K562 (cell line): ENCODE data around the gene WDR46. TPM values are rescaled to one million over a fixed set of nuclear protein-coding genes. Genes with fewer than 3 reads are reported as not detected.
A peak's percentile ranks its signal among the peaks of the same experiment; 100 is the strongest.

Experiments used
- ATAC-seq: fragments of 200-7000 bp; cut with Tn5 transposase; 3 replicates; pipeline ENCODE4 v1.9.1; 2020; ENCODE audit warnings: moderate library complexity
- BruUV-seq: library from RNA; stranded (reverse); fragments of 400-500 nt; replicated peaks from 2 replicates; lab custom pipeline; 2021; lab: Mats Ljungman, UMichigan
- CTCF ChIA-PET: fragments of 300-600 bp; formaldehyde crosslinking; extraction: SDS; loops from one replicate; lab custom pipeline; 2021; ENCODE audit warnings: low intra/inter-chr PET ratio; lab: Yijun Ruan, JAX
- POLR2A ChIA-PET: fragments of 300-600, 350-650 bp; sonication (Branson Sonifier 250); formaldehyde crosslinking; extraction: SDS; loops from one replicate; lab custom pipeline; 2021; ENCODE audit warnings: antibody characterized with exemption, inconsistent platforms; lab: Yijun Ruan, JAX
- DNase-seq, 4 experiments: peaks; one replicate each; pipeline versions ENCODE4 v3.0.0 to v3.0.0-alpha.2; 2011 to 2018; ENCODE audit warnings: low spot score in 3 of 4, mixed read lengths in 3 of 4; ENCODE audit errors: extremely low read depth in 1 of 4
- FAIRE-seq: peaks from 2 replicates; lab custom pipeline; 2011; peaks lifted over from hg19 to GRCh38; lab: Jason Lieb, UNC
- H2AFZ ChIP-seq: 2 replicates; pipeline ENCODE4 v1.6.0; 2011; ENCODE audit warnings: low read depth, low read length, control low read depth, inconsistent platforms
- H3K27ac ChIP-seq: fragments of 200-600 bp; 3 replicates; pipeline ENCODE4 v1.8.0; 2011; ENCODE audit warnings: low read depth, mild to moderate bottlenecking, control low read depth, inconsistent platforms, low read length, moderate library complexity, mixed read lengths; ENCODE audit errors: extremely low read depth
- H3K27me3 ChIP-seq, 2 experiments: fragments of 300-600 bp in 1 of 2; 2 replicates in 1 of 2; 3 replicates in 1 of 2; pipeline versions ENCODE4 v1.6.0 to v1.8.0; 2011; ENCODE audit warnings: inconsistent platforms in 2 of 2, low read length in 2 of 2, mild to moderate bottlenecking in 1 of 2, mixed read lengths in 1 of 2, moderate library complexity in 1 of 2; ENCODE audit not compliant: control insufficient read depth in 2 of 2, insufficient read depth in 2 of 2
- H3K36me3 ChIP-seq: fragments of 300-600 bp; 3 replicates; pipeline ENCODE4 v1.8.0; 2011; ENCODE audit warnings: mild to moderate bottlenecking, low read length, inconsistent platforms; ENCODE audit not compliant: control insufficient read depth, insufficient read depth
- H3K4me1 ChIP-seq, 2 experiments: fragments of 200-600 bp in 1 of 2; replicated peaks in 1 of 2; 2 replicates in 1 of 2; 3 replicates in 1 of 2; pipeline versions ENCODE4 v1.5.1 to v1.8.0; 2011; ENCODE audit warnings: inconsistent platforms in 2 of 2, low read length in 2 of 2, mild to moderate bottlenecking in 1 of 2, mixed read lengths in 1 of 2, moderate library complexity in 1 of 2; ENCODE audit not compliant: control insufficient read depth in 2 of 2, insufficient read depth in 2 of 2
- H3K4me2 ChIP-seq: 2 replicates; pipeline ENCODE4 v1.6.1; 2011; ENCODE audit warnings: low read length, control low read depth, inconsistent platforms, mixed read lengths; ENCODE audit not compliant: insufficient read depth
- H3K4me3 ChIP-seq: fragments of 200-600 bp; sonication (generic), shearing (Covaris generic); 2 replicates; pipeline ENCODE4 v1.5.1; 2016; ENCODE audit warnings: control low read depth, inconsistent platforms
- H3K79me2 ChIP-seq: fragments of 200-600 bp; 3 replicates; pipeline ENCODE4 v1.8.0; 2011; ENCODE audit warnings: low read length, inconsistent platforms; ENCODE audit not compliant: control insufficient read depth, insufficient read depth
- H3K9ac ChIP-seq, 2 experiments: 2 replicates each; pipeline versions ENCODE4 v1.6.0 to v1.6.1; 2011; ENCODE audit warnings: low read depth in 2 of 2, low read length in 2 of 2, control low read depth in 1 of 2, inconsistent platforms in 1 of 2, mild to moderate bottlenecking in 1 of 2, mixed read lengths in 1 of 2; ENCODE audit not compliant: insufficient read depth in 1 of 2
- H3K9me1 ChIP-seq: one replicate; pipeline ENCODE4 v1.6.0; 2011; ENCODE audit warnings: inconsistent platforms, mild to moderate bottlenecking, low read length, moderate library complexity; ENCODE audit not compliant: control insufficient read depth, insufficient read depth
- H3K9me3 ChIP-seq: replicated peaks from 2 replicates; pipeline ENCODE4 v1.5.1; 2011; ENCODE audit warnings: low read depth, low read length, inconsistent platforms; ENCODE audit not compliant: control insufficient read depth, insufficient read depth
- H4K20me1 ChIP-seq: replicated peaks from 2 replicates; pipeline ENCODE4 v1.6.1; 2011; ENCODE audit warnings: low read length, inconsistent platforms, mixed read lengths; ENCODE audit not compliant: control insufficient read depth, insufficient read depth
- CBX1 ChIP-seq: sonication (generic); IDR thresholded peaks from 2 replicates; pipeline ENCODE4 v1.6.1; 2016; ENCODE audit warnings: antibody characterized with exemption, low read depth, mild to moderate bottlenecking
- CBX3 ChIP-seq, 2 experiments: IDR thresholded peaks; 1 replicate in 1 of 2; 2 replicates in 1 of 2; pipeline ENCODE4 v1.6.1; 2012; ENCODE audit warnings: inconsistent platforms in 2 of 2, low read length in 2 of 2, borderline replicate concordance in 1 of 2, control low read depth in 1 of 2
- ETV6 ChIP-seq, 3 experiments: fragments of 150-350 bp in 1 of 3; sonication (generic) in 1 of 3; formaldehyde crosslinking in 1 of 3; IDR thresholded peaks; 2 replicates each; pipeline versions ENCODE4 v1.6.1 to v1.8.0; 2014 to 2022; ENCODE audit warnings: borderline replicate concordance in 2 of 3, low read depth in 2 of 3, antibody characterized with exemption in 1 of 3, low read length in 1 of 3, mild to moderate bottlenecking in 1 of 3, missing genetic modification reagents in 1 of 3
- KDM5B ChIP-seq: fragments of 200-600 bp; sonication (generic); IDR thresholded peaks from 2 replicates; pipeline ENCODE4 v1.6.1; 2012; ENCODE audit warnings: low read depth, mild to moderate bottlenecking, moderate library complexity, low read length, control low read depth, inconsistent platforms; ENCODE audit not compliant: insufficient replicate concordance
- MEIS2 ChIP-seq: fragments of 450-650 bp; IDR thresholded peaks from 2 replicates; pipeline ENCODE4 v1.6.1; 2014; ENCODE audit warnings: mild to moderate bottlenecking; ENCODE audit not compliant: partially characterized antibody
- SAFB2 ChIP-seq: fragments of 200-400 bp; formaldehyde crosslinking; IDR thresholded peaks from 2 replicates; pipeline ENCODE4 v1.6.1; 2018; ENCODE audit warnings: borderline replicate concordance, low read length, low read depth, moderate library complexity; ENCODE audit not compliant: severe bottlenecking
- SOX6 ChIP-seq: fragments of 450-650 bp; IDR thresholded peaks from 2 replicates; pipeline ENCODE4 v1.6.1; 2014; ENCODE audit warnings: mild to moderate bottlenecking
- YY1 ChIP-seq, 3 experiments: IDR thresholded peaks; 2 replicates each; pipeline ENCODE4 v1.6.1; 2011; ENCODE audit warnings: low read length in 2 of 3, mild to moderate bottlenecking in 2 of 3, moderate library complexity in 2 of 3, borderline replicate concordance in 1 of 3, control low read depth in 1 of 3, low read depth in 1 of 3; ENCODE audit not compliant: insufficient read depth in 3 of 3, insufficient replicate concordance in 2 of 3, control insufficient read depth in 1 of 3, insufficient read length in 1 of 3; ENCODE audit errors: extremely low read depth in 1 of 3
- ZFP36 ChIP-seq: fragments of 150-350 bp; IDR thresholded peaks from 2 replicates; pipeline ENCODE4 v1.6.1; 2018; ENCODE audit warnings: low read length, low read depth; ENCODE audit not compliant: partially characterized antibody
- ZNF282 ChIP-seq: sonication (generic); formaldehyde crosslinking; IDR thresholded peaks from 2 replicates; pipeline ENCODE4 v1.8.1; 2023; ENCODE audit warnings: missing genetic modification reagents
- ZNF347 ChIP-seq: fragments of 450-650 bp; formaldehyde crosslinking; IDR thresholded peaks from 2 replicates; pipeline ENCODE4 v1.4.0; 2020; ENCODE audit warnings: low read depth, mild to moderate bottlenecking, moderate library complexity
- WGBS: fragments of 100-300 bp; shearing (Covaris generic); methylation state at CpG from one replicate; pipeline ENCODE4 v1.1.6; 2016; ENCODE audit warnings: low coverage, mixed read lengths; ENCODE audit not compliant: insufficient coverage; ENCODE audit errors: missing lambda C conversion rate; 5-methylcytosine and 5-hydroxymethylcytosine counted together
- in situ Hi-C: fragments of 300-500 bp; cut with MboI; formaldehyde crosslinking; loops from 4 replicates; pipeline ENCODE4 v1.15.0; 2018; ENCODE audit warnings: inconsistent platforms, mixed read lengths
- intact Hi-C: fragments of 100-400 bp; cut with micrococcal nuclease; formaldehyde crosslinking; loops from 2 replicates; pipeline ENCODE4 v1.14.2; 2022
- polyA plus RNA-seq, 8 experiments: library from polyadenylated mRNA; depleted of rRNA in 4 of 8; stranded (reverse) in 5 of 8; unstranded in 3 of 8; fragments of >200 nt; fragmentation: Nextera tagmentation in 2 of 8; fragmentation: Illumina TruSeq in 1 of 8; extraction: Ambion mirVana in 2 of 8; extraction: Trizol in 1 of 8; gene quantifications; 2 replicates each; pipeline versions ENCODE4 v1.2.1 to v1.2.3, GENCODE V29; 2011 to 2014; ENCODE audit warnings: inconsistent platforms in 1 of 8, missing spikeins in 1 of 8
- total RNA-seq, 7 experiments: library from RNA; depleted of rRNA in 6 of 7; stranded (reverse); fragments of >200 nt in 6 of 7; fragmentation: Illumina TruSeq in 2 of 7; extraction: Trizol in 2 of 7; gene quantifications; 2 replicates each; pipeline versions ENCODE4 v1.2.1 to v1.2.3, GENCODE V29; 2011 to 2021; ENCODE audit warnings: low replicate concordance in 1 of 7
- TF ChIP-seq, protein P1 (sequence below): fragments of 250-450 bp; sonication (Bioruptor Pico); IDR thresholded peaks from 2 replicates; pipeline ENCODE4 v1.5.0; 2021
- TF ChIP-seq, protein P2 (sequence below), 2 experiments: fragments of 450-650 bp in 1 of 2; IDR thresholded peaks; 2 replicates each; pipeline ENCODE4 v1.6.1; 2011 to 2017; ENCODE audit warnings: low read depth in 2 of 2, antibody characterized with exemption in 1 of 2, borderline replicate concordance in 1 of 2, low read length in 1 of 2, mild to moderate bottlenecking in 1 of 2, mixed read lengths in 1 of 2; ENCODE audit not compliant: control insufficient read depth in 1 of 2

Gene WDR46
- total and polyA plus RNA-seq, 9 of the 15 experiments (the other 6 are each of a cell fraction or from before 2014, with no cell fraction given): 8.9 to 146 (median 93.1) TPM

DNA sequence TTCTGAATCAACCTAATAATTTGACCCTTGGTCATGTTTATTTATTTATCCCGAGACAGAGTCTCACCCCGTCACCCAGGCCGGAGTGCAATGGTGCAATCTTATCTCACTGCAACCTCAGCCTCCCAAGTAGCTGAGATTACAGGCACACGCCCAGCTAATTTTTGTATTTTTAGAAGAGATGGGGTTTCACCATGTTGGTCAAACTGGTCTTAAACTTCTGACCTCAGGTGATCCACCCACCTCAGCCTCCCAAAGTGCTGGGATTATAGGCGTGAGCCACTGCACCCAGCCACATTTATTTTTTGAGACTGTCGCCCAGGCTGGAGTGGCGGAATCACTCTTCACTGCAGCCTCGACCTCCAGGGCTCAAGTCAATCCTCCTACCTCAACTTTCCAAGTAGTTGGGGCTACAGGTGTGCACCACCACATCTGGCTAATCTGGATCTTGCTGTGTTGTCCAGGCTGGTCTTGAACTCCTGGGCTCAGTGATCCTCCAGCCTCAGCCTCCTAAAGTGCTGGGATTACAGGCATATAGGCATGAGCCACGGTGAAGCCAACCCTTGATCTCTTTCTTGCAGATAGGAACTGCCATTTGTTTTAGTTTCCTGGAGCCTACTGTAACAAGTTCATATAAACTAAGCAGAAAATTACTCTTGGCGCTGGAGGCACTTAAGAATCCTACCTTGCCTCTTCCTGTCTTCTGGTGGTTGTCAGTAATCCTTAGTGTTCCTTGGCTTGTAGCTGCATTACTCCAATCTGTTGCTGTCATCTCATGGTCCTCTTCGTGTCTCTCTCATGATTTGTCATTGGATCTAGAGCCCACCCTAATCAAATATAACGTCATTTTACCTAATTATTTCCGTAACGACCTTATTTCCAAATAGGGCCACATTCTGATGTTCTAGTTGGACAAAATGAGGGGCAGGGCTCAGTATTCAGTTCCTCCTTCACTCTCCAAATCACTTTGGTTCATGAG is 14.8 kb downstream of the WDR46 start:
- peaks cover 34 to 38% of the 10 kb centered on the region in 2 experiments for H3K4me1 ChIP-seq
- no TSS peak for BruUV-seq
- intact Hi-C loops: loop anchor here (10.0 kb wide), 1 partner anchor 301 kb away; no protein-coding TSS in a partner anchor
- CTCF ChIA-PET: no interaction called here
- peak overlapping the region; percentile 90 to 100 for H3K9ac ChIP-seq
- FAIRE-seq (no peak), DNase-seq (peak in 1 of 4 experiments; percentile 34), ATAC-seq (no peak)
- peaks cover 68% of the 10 kb centered on the region for H3K79me2 ChIP-seq
- H3K4me3 ChIP-seq: peak overlapping the region; percentile 93
- H3K27ac ChIP-seq: peak overlapping the region; percentile 98
- H3K9me1 ChIP-seq: no peaks in the 10 kb centered on the region
- 6% methylated on average over 14 of the region's 14 CpGs for WGBS
- POLR2A ChIA-PET: interaction anchor here (0.5 to 8.1 kb wide), 10 partner anchors 8 to 302 kb away, joined by 3 to 90 read pairs (median 3); partner anchors contain the start of genes PFDN6 and WDR46
- peak overlapping the region; percentile 99 for H3K4me2 ChIP-seq
- no peak overlapping the region for H2AFZ ChIP-seq
- H3K9me3 ChIP-seq: no peaks in the 10 kb centered on the region
- H3K36me3 ChIP-seq: peaks cover 76% of the 10 kb centered on the region
- in situ Hi-C loops: loop anchor here (10.0 kb wide), 1 partner anchor 131 kb away; no protein-coding TSS in a partner anchor
- no peaks in the 10 kb centered on the region; a peak in 1 of 5 replicates for H3K27me3 ChIP-seq
- peaks cover 42% of the 10 kb centered on the region for H4K20me1 ChIP-seq
- TF ChIP-seq, protein P1, sequence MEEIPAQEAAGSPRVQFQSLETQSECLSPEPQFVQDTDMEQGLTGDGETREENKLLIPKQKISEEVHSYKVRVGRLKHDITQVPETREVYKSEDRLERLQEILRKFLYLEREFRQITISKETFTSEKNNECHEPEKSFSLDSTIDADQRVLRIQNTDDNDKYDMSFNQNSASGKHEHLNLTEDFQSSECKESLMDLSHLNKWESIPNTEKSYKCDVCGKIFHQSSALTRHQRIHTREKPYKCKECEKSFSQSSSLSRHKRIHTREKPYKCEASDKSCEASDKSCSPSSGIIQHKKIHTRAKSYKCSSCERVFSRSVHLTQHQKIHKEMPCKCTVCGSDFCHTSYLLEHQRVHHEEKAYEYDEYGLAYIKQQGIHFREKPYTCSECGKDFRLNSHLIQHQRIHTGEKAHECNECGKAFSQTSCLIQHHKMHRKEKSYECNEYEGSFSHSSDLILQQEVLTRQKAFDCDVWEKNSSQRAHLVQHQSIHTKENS (CRISPR knock-in tag): no peak
- TF ChIP-seq ZNF347 (CRISPR knock-in tag) (no peak), CBX3 (IDR thresholded peaks at IDR 0.05; ENCODE audit: borderline replicate concordance in 1 of 2, low read length in 2 of 2) (0 out of 3 replicates have a peak, but pooled peaks of 1 of the 2 experiments have one; percentile 14), ETV6 (IDR thresholded peaks at IDR 0.05; ENCODE audit: borderline replicate concordance in 1 of 2, low read depth in 2 of 2, low read length in 1 of 2) (no peak), ETV6 (CRISPR knock-in tag; IDR thresholded peaks at IDR 0.05; ENCODE audit: borderline replicate concordance) (no peak), SAFB2 (no peak), CBX1 (no peak), YY1 (IDR thresholded peaks at IDR 0.05; ENCODE audit: borderline replicate concordance in 1 of 3, control insufficient read depth in 1 of 3, extremely low read depth in 1 of 3, insufficient read depth in 3 of 3, insufficient read length in 1 of 3, insufficient replicate concordance in 2 of 3, low read depth in 1 of 3, low read length in 2 of 3) (no peak), ZNF282 (CRISPR knock-in tag) (no peak), ZFP36 (no peak), MEIS2 (no peak), KDM5B (peak; percentile 30), SOX6 (no peak)
- TF ChIP-seq, protein P2, sequence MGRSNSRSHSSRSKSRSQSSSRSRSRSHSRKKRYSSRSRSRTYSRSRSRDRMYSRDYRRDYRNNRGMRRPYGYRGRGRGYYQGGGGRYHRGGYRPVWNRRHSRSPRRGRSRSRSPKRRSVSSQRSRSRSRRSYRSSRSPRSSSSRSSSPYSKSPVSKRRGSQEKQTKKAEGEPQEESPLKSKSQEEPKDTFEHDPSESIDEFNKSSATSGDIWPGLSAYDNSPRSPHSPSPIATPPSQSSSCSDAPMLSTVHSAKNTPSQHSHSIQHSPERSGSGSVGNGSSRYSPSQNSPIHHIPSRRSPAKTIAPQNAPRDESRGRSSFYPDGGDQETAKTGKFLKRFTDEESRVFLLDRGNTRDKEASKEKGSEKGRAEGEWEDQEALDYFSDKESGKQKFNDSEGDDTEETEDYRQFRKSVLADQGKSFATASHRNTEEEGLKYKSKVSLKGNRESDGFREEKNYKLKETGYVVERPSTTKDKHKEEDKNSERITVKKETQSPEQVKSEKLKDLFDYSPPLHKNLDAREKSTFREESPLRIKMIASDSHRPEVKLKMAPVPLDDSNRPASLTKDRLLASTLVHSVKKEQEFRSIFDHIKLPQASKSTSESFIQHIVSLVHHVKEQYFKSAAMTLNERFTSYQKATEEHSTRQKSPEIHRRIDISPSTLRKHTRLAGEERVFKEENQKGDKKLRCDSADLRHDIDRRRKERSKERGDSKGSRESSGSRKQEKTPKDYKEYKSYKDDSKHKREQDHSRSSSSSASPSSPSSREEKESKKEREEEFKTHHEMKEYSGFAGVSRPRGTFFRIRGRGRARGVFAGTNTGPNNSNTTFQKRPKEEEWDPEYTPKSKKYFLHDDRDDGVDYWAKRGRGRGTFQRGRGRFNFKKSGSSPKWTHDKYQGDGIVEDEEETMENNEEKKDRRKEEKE (IDR thresholded peaks at IDR 0.05; ENCODE audit: borderline replicate concordance in 1 of 2, control insufficient read depth in 1 of 2, low read depth in 2 of 2, low read length in 1 of 2): no peak
